A673 (cell line): ENCODE data around the gene SAMD10. TPM values are rescaled to one million over a fixed set of nuclear protein-coding genes. Genes with fewer than 3 reads are reported as not detected.
"Not testable (repeated sequence)": the region's sequence is repeated elsewhere in the genome, so short reads cannot be mapped to it uniquely, and the experiment has no call there.

Experiments used
- BruUV-seq: library from RNA; stranded (reverse); fragments of 400-500 nt; replicated peaks from 2 replicates; lab custom pipeline; 2021; lab: Mats Ljungman, UMichigan
- CTCF ChIA-PET: fragments of 300-600 bp; sonication (Branson Sonifier 250); formaldehyde crosslinking; loops from one replicate; lab custom pipeline; 2022; ENCODE audit warnings: antibody characterized with exemption; lab: Charles Lee
- POLR2A ChIA-PET: fragments of 300-600 bp; sonication (Branson Sonifier 250); formaldehyde crosslinking; loops from one replicate; lab custom pipeline; 2022; ENCODE audit warnings: antibody characterized with exemption; ENCODE audit not compliant: low non-redundant PET; lab: Charles Lee
- DNase-seq: peaks from one replicate; pipeline ENCODE4 v3.0.0-alpha.2; 2015; ENCODE audit warnings: low spot score
- H3K27ac ChIP-seq: fragments of 200-600 bp; sonication (generic); 2 replicates; pipeline ENCODE4 v1.5.1; 2016; ENCODE audit warnings: mixed run types, low read depth, mild to moderate bottlenecking, mixed read lengths, antibody characterized with exemption, low read length; ENCODE audit not compliant: poor library complexity, severe bottlenecking
- H3K27me3 ChIP-seq: fragments of 200-600 bp; sonication (generic); replicated peaks from 2 replicates; pipeline ENCODE4 v1.6.1; 2017; ENCODE audit warnings: mixed run types, low read depth, mild to moderate bottlenecking, mixed read lengths, antibody characterized with exemption, low read length; ENCODE audit not compliant: insufficient read depth, poor library complexity
- H3K36me3 ChIP-seq: fragments of 200-600 bp; sonication (generic); 2 replicates; pipeline ENCODE4 v1.6.1; 2016; ENCODE audit warnings: mixed run types, mild to moderate bottlenecking, mixed read lengths, antibody characterized with exemption, low read length; ENCODE audit not compliant: insufficient read depth, poor library complexity, severe bottlenecking
- H3K4me1 ChIP-seq: fragments of 200-600 bp; sonication (generic); 2 replicates; pipeline ENCODE4 v1.6.1; 2017; ENCODE audit warnings: mixed run types, mild to moderate bottlenecking, mixed read lengths, antibody characterized with exemption, low read length; ENCODE audit not compliant: insufficient read depth, poor library complexity, severe bottlenecking
- H3K4me3 ChIP-seq: fragments of 200-600 bp; sonication (generic); 2 replicates; pipeline ENCODE4 v1.5.1; 2016; ENCODE audit warnings: low read depth, mixed run types, mild to moderate bottlenecking, mixed read lengths, low read length; ENCODE audit not compliant: poor library complexity, severe bottlenecking
- H3K9me3 ChIP-seq: fragments of 200-600 bp; sonication (generic); 2 replicates; pipeline ENCODE4 v1.6.1; 2016; ENCODE audit warnings: mixed run types, low read depth, mild to moderate bottlenecking, mixed read lengths, antibody characterized with exemption, low read length; ENCODE audit not compliant: poor library complexity, severe bottlenecking
- EZH2 ChIP-seq: fragments of 200-600 bp; sonication (generic); IDR thresholded peaks from 2 replicates; pipeline ENCODE4 v1.6.1; 2017; ENCODE audit warnings: borderline replicate concordance, low read depth, mild to moderate bottlenecking, mixed read lengths, antibody characterized with exemption, low read length; ENCODE audit not compliant: poor library complexity, severe bottlenecking
- intact Hi-C: fragments of 100-400 bp; cut with micrococcal nuclease; formaldehyde crosslinking; loops from one replicate; pipeline ENCODE4 v1.10.0; 2022; ENCODE audit not compliant: unreplicated experiment
- total RNA-seq: library from RNA; stranded (reverse); gene quantifications from 2 replicates; pipeline ENCODE4 v1.2.3, GENCODE V29; 2021
- TF ChIP-seq, protein P1 (sequence below): fragments of 300-800, 200-600 bp; sonication (generic); conservative IDR thresholded peaks from 2 replicates; pipeline ENCODE4 v1.5.1; 2017; ENCODE audit warnings: low read depth, mild to moderate bottlenecking, antibody characterized with exemption, low read length, moderate library complexity, mixed read lengths

Gene SAMD10
- total RNA-seq, 1 experiment from 2014 or later, result 6.3 TPM

DNA sequence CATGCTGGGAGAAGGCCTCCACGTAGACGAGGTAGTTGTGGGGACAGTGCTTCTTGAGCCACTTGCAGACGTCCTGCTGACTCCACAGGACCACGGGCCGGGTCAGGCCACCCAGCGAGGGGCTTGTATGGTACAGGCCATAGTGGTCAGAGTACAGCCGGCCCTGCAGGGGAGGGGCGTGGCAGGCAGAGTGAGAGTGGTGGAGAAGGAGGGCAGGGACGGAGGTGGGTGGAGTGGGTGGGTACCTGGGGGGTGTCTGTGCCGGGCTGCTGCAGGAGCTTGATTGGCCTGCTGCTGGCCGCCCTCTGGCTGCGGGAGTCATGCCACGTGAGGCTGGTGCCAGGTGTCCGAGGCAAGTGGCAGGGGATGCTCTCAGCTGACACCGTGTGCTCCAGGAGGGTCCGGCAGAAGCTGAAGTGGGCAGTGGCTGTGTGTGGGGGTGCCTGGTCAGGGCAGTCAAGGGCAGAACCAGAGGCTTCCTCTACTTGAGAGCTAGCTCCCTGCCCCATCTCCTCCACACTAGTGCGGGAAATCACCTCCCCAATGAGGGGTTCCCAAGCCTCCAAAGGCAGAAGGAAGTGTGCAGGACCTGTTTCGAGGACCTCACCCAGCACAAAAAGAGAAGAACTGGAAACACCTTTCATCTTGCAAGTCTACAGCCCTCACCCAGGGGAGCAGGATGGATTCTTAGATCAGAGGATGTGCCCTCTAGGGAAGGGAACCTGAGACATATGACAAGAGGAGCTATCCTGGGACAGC lies 2.3 kb downstream of the SAMD10 start:
- Histone ChIP-seq H3K4me3 (no peak overlapping the region), H3K36me3 (no peaks in the 10 kb centered on the region), H3K9me3 (no peaks in the 10 kb centered on the region), H3K27ac (no peak overlapping the region), H3K27me3 (no peaks in the 10 kb centered on the region), H3K4me1 (peaks cover 23% of the 10 kb centered on the region)
- POLR2A ChIA-PET, result no interaction called here
- no peak for DNase-seq
- CTCF ChIA-PET, result no interaction called here
- intact Hi-C loops, result loop anchor here (5.0 to 10.0 kb wide), 2 partner anchors 202 to 440 kb away; partner anchors contain the start of gene PTK6
- TF ChIP-seq, protein P1, sequence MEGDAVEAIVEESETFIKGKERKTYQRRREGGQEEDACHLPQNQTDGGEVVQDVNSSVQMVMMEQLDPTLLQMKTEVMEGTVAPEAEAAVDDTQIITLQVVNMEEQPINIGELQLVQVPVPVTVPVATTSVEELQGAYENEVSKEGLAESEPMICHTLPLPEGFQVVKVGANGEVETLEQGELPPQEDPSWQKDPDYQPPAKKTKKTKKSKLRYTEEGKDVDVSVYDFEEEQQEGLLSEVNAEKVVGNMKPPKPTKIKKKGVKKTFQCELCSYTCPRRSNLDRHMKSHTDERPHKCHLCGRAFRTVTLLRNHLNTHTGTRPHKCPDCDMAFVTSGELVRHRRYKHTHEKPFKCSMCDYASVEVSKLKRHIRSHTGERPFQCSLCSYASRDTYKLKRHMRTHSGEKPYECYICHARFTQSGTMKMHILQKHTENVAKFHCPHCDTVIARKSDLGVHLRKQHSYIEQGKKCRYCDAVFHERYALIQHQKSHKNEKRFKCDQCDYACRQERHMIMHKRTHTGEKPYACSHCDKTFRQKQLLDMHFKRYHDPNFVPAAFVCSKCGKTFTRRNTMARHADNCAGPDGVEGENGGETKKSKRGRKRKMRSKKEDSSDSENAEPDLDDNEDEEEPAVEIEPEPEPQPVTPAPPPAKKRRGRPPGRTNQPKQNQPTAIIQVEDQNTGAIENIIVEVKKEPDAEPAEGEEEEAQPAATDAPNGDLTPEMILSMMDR, result no peak
- TF ChIP-seq EZH2, result no peak
- no TSS peak for BruUV-seq

GRCh38 chr20:63976511-63976910 lies 2.9 kb downstream of the SAMD10 start:
- DNase-seq, POLR2A ChIA-PET, H3K27ac ChIP-seq, H3K36me3 ChIP-seq, H3K4me3 ChIP-seq, H3K27me3 ChIP-seq, BruUV-seq, CTCF ChIA-PET, H3K9me3 ChIP-seq: not testable (repeated sequence)
- peaks cover 23% of the 10 kb centered on the region for H3K4me1 ChIP-seq
- intact Hi-C loops, result loop anchor here (5.0 to 10.0 kb wide), 2 partner anchors 202 to 439 kb away; partner anchors contain the start of gene PTK6

DNA sequence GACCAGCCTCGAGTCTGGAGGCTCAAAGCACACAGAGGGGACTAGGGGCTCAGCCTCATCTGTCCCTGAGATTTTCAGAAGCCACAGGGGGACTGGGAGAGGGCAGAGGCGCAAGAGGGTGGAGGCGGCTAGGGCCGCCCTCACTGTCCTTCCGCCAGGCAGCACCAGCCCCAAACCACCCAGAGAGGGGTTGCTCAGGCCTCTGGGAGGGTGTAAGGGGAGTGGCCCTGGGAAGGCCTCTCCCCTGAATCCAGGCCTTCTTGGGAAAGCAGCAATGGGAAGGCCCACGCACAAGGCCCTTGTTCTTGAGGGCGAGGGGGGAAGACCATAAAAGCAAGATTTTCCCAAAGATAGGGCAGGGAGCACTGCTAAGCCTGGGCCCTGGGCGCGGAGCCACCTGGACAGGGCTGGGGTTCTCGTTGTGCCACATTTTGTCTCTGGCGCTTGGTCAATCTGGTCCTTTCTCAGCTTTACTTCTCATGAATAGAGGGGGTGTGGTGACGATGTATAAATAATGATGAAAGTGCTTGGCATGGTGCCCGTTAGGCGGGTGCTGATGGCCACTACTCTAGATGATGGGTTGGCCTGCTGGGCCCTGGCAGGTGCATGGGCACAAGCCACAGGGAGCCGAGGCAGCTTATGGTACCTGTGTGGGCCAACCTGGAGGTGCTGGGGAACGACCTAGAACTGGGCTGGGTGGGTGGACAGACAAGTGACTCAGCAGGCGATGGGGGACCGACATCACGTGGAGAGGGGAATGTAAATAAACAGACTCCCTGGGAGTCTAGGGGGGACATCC lies 4.8 kb downstream of the SAMD10 start:
- no TSS peak for BruUV-seq
- no peak overlapping the region for H3K4me3 ChIP-seq
- H3K4me1 ChIP-seq, result peaks cover 16% of the 10 kb centered on the region
- ChIA-PET POLR2A (no interaction called here), CTCF (interaction anchor here (0.5 to 1.4 kb wide), 6 partner anchors 20 to 601 kb away, joined by 3 to 6 read pairs (median 4); partner anchors contain the start of gene PTK6)
- intact Hi-C loops, result loop anchor here (5.0 to 10.0 kb wide), 2 partner anchors 200 to 437 kb away; partner anchors contain the start of gene PTK6
- H3K9me3 ChIP-seq, result no peaks in the 10 kb centered on the region
- no peak overlapping the region for H3K27ac ChIP-seq
- H3K27me3 ChIP-seq, result no peaks in the 10 kb centered on the region
- DNase-seq, result no peak
- no peaks in the 10 kb centered on the region for H3K36me3 ChIP-seq
- TF ChIP-seq, protein P1, result no peak
- TF ChIP-seq EZH2, result no peak
